B cell (primary cell): ENCODE data around the gene PPP6R3. TPM values are rescaled to one million over a fixed set of nuclear protein-coding genes. Genes with fewer than 3 reads are reported as not detected.

ENCODE experiments used
- ATAC-seq: fragments of 200-7000 bp; cut with Tn5 transposase; one replicate; pipeline ENCODE4 v1.10.0; 2021; ENCODE audit warnings: low read depth, mild to moderate bottlenecking, moderate number of reproducible peaks, moderate library complexity
- CTCF ChIA-PET: fragments of 350-600 bp; sonication (Branson Sonifier 250); formaldehyde crosslinking; loops from one replicate; lab custom pipeline; 2021; ENCODE audit warnings: antibody characterized with exemption, inconsistent platforms; lab: Charles Lee
- POLR2A ChIA-PET: fragments of 350-600 bp; sonication (Branson Sonifier 250); formaldehyde crosslinking; loops from one replicate; lab custom pipeline; 2021; ENCODE audit warnings: antibody characterized with exemption; lab: Charles Lee
- DNase-seq: peaks from one replicate; pipeline ENCODE4 v3.0.0; 2013
- H2AFZ ChIP-seq: 2 replicates; pipeline ENCODE4 v1.6.1; 2012; ENCODE audit warnings: mild to moderate bottlenecking, low read depth, low read length; ENCODE audit not compliant: insufficient read depth, poor library complexity, severe bottlenecking
- H3K27ac ChIP-seq, 2 donors: 1 replicate in 1 of 2; 2 replicates in 1 of 2; pipeline ENCODE4 v1.5.1; 2012 to 2013; ENCODE audit warnings: low read length in 2 of 2, mild to moderate bottlenecking in 2 of 2, moderate library complexity in 1 of 2
- H3K27me3 ChIP-seq, 4 experiments: fragments of 200-600 bp in 1 of 4; sonication (generic) in 1 of 4; replicated peaks in 1 of 4; 1 replicate in 2 of 4; 2 replicates in 2 of 4; pipeline versions ENCODE4 v1.6.1 to v1.7.0; 2013 to 2016; ENCODE audit warnings: low read length in 3 of 4, mild to moderate bottlenecking in 2 of 4, mixed read lengths in 1 of 4, moderate library complexity in 1 of 4; ENCODE audit not compliant: insufficient read depth in 4 of 4, control insufficient read depth in 3 of 4; ENCODE audit errors: control extremely low read depth in 1 of 4
- H3K36me3 ChIP-seq, 2 experiments: replicated peaks in 1 of 2; 1 replicate in 1 of 2; 2 replicates in 1 of 2; pipeline versions ENCODE4 v1.6.1 to v1.7.1; 2013; ENCODE audit warnings: low read length in 1 of 2; ENCODE audit not compliant: insufficient read depth in 2 of 2, control insufficient read depth in 1 of 2; ENCODE audit errors: control extremely low read depth in 1 of 2, extremely low read depth in 1 of 2
- H3K4me1 ChIP-seq, 2 donors: fragments of 200-600 bp in 1 of 2; sonication (generic) in 1 of 2; 1 replicate in 1 of 2; 2 replicates in 1 of 2; pipeline versions ENCODE4 v1.5.1 to v1.6.1; 2013 to 2017; ENCODE audit warnings: low read length in 2 of 2; ENCODE audit not compliant: control insufficient read depth in 2 of 2, insufficient read depth in 2 of 2
- H3K4me2 ChIP-seq: replicated peaks from 2 replicates; pipeline ENCODE3; 2012; ENCODE audit warnings: mild to moderate bottlenecking, low read depth, low read length; ENCODE audit not compliant: poor library complexity, severe bottlenecking
- H3K4me3 ChIP-seq, 5 experiments: fragments of 200-600 bp in 1 of 5; sonication (generic) in 1 of 5; 1 replicate in 3 of 5; 2 replicates in 2 of 5; pipeline versions ENCODE4 v1.5.1 to v1.7.0; 2011 to 2016; ENCODE audit warnings: low read length in 4 of 5, mild to moderate bottlenecking in 4 of 5, low read depth in 2 of 5, control low read depth in 1 of 5, moderate library complexity in 1 of 5; ENCODE audit not compliant: insufficient read depth in 1 of 5; ENCODE audit errors: control extremely low read depth in 1 of 5, extremely low read depth in 1 of 5
- H3K79me2 ChIP-seq: fragments of 200-600 bp; sonication (generic); one replicate; pipeline ENCODE4 v1.6.0; 2016; ENCODE audit warnings: low read length; ENCODE audit not compliant: control insufficient read depth, insufficient read depth
- H3K9ac ChIP-seq: fragments of 200-600 bp; sonication (generic); 2 replicates; pipeline ENCODE4 v1.6.1; 2017; ENCODE audit warnings: mild to moderate bottlenecking, low read length, moderate library complexity
- H3K9me3 ChIP-seq, 3 donors: one replicate each; pipeline versions ENCODE4 v1.6.1 to v1.7.1; 2013; ENCODE audit warnings: low read length in 2 of 3; ENCODE audit not compliant: control insufficient read depth in 2 of 3, insufficient read depth in 1 of 3; ENCODE audit errors: control extremely low read depth in 1 of 3
- H4K20me1 ChIP-seq: 2 replicates; pipeline ENCODE4 v1.6.0; 2012; ENCODE audit warnings: mild to moderate bottlenecking, low read length; ENCODE audit not compliant: insufficient read depth, control insufficient read depth, poor library complexity, severe bottlenecking
- H3K27ac Mint-ChIP-seq: one replicate; pipeline ENCODE4 v1.8.0; 2021; ENCODE audit warnings: mixed read lengths
- H3K27me3 Mint-ChIP-seq: one replicate; pipeline ENCODE4 v1.8.0; 2021; ENCODE audit warnings: mixed read lengths
- H3K4me1 Mint-ChIP-seq: one replicate; pipeline ENCODE4 v1.8.0; 2021; ENCODE audit warnings: mixed read lengths
- H3K4me3 Mint-ChIP-seq: one replicate; pipeline ENCODE4 v1.8.0; 2021; ENCODE audit warnings: mixed read lengths
- H3K9me3 Mint-ChIP-seq: one replicate; pipeline ENCODE4 v1.8.0; 2022; ENCODE audit warnings: mixed read lengths; ENCODE audit not compliant: insufficient read depth
- CTCF ChIP-seq: fragments of 200-600 bp; IDR thresholded peaks from one replicate; pipeline ENCODE4 v1.8.0; 2022; ENCODE audit warnings: antibody characterized with exemption, mild to moderate bottlenecking
- EZH2 ChIP-seq: IDR thresholded peaks from 2 replicates; pipeline ENCODE4 v1.6.1; 2012; ENCODE audit warnings: borderline replicate concordance, low read depth, mild to moderate bottlenecking, moderate library complexity, low read length; ENCODE audit not compliant: insufficient read depth, poor library complexity, severe bottlenecking
- WGBS: methylation state at CpG from one replicate; pipeline ENCODE4 v1.1.5; 2013; ENCODE audit warnings: missing lambda C conversion rate; ENCODE audit not compliant: insufficient coverage; 5-methylcytosine and 5-hydroxymethylcytosine counted together
- intact Hi-C: fragments of 100-400 bp; cut with micrococcal nuclease; formaldehyde crosslinking; loops from one replicate; pipeline ENCODE4 v1.10.0; 2022
- polyA plus RNA-seq: library from polyadenylated mRNA; depleted of rRNA; stranded (reverse); fragments of >200 nt; gene quantifications from 2 replicates; pipeline ENCODE4 v1.2.3, GENCODE V29; 2012
- total RNA-seq, 2 donors: library from RNA; stranded (reverse); fragments of 120-200 nt in 1 of 2; gene quantifications; 1 replicate in 1 of 2; 2 replicates in 1 of 2; pipeline versions ENCODE4 v1.2.3 to v1.2.4, GENCODE V29; 2013 to 2022

Gene PPP6R3
- total and polyA plus RNA-seq, 2 donors (not counting 1 experiment from before 2014, with no cell fraction given) = 48.5 to 159 TPM

- H3K9ac ChIP-seq = no peak overlapping the region
- no peaks in the 10 kb centered on the region for H3K9me3 Mint-ChIP-seq
- H3K27me3 Mint-ChIP-seq = no peaks in the 10 kb centered on the region
- no peaks in the 10 kb centered on the region for H3K4me1 ChIP-seq
- no peak overlapping the region for H3K27ac Mint-ChIP-seq
- WGBS = 82% methylated on average over 1 of the region's 2 CpGs
- ChIA-PET CTCF (interaction anchor here (1.0 kb wide), 1 partner anchor 250 kb away, joined by 3 read pairs; no protein-coding TSS in a partner anchor), POLR2A (no interaction called here)
- no peak for TF ChIP-seq EZH2
- no peak for TF ChIP-seq CTCF
- H3K36me3 ChIP-seq = peaks cover 13 to 85% of the 10 kb centered on the region in 2 experiments
- H3K4me3 ChIP-seq = no peak overlapping the region
- intact Hi-C loops = no loop called here
- DNase-seq = no peak
- ATAC-seq = no peak
- H3K4me3 Mint-ChIP-seq = no peak overlapping the region
- peaks cover 10% of the 10 kb centered on the region for H4K20me1 ChIP-seq
- H2AFZ ChIP-seq = no peak overlapping the region
- H3K9me3 ChIP-seq = no peaks in the 10 kb centered on the region
- no peaks in the 10 kb centered on the region for H3K4me1 Mint-ChIP-seq
- H3K79me2 ChIP-seq = no peaks in the 10 kb centered on the region
- no peaks in the 10 kb centered on the region for H3K27me3 ChIP-seq
- no peak overlapping the region for H3K4me2 ChIP-seq
- H3K27ac ChIP-seq = no peak overlapping the region
Observed at GRCh38 chr11:68593441-68593840, 132.9 kb downstream of the PPP6R3 start.

- DNase-seq = no peak
- Histone ChIP-seq H3K79me2 (no peaks in the 10 kb centered on the region), H2AFZ (no peak overlapping the region), H4K20me1 (peaks cover 13% of the 10 kb centered on the region), H3K4me3 (no peak overlapping the region), H3K27me3 (no peaks in the 10 kb centered on the region), H3K36me3 (peaks cover 18 to 89% of the 10 kb centered on the region in 2 experiments), H3K4me2 (no peak overlapping the region), H3K9ac (no peak overlapping the region), H3K27ac (no peak overlapping the region), H3K4me1 (no peaks in the 10 kb centered on the region), H3K9me3 (no peaks in the 10 kb centered on the region)
- H3K9me3 Mint-ChIP-seq = no peaks in the 10 kb centered on the region
- WGBS = no CpG with 5 or more reads among the region's 4 CpGs
- no peak overlapping the region for H3K4me3 Mint-ChIP-seq
- H3K27me3 Mint-ChIP-seq = no peaks in the 10 kb centered on the region
- intact Hi-C loops = no loop called here
- CTCF ChIA-PET = interaction anchor here (0.6 kb wide), 1 partner anchor 11 kb away, joined by 3 read pairs; no protein-coding TSS in a partner anchor
- no peak overlapping the region for H3K27ac Mint-ChIP-seq
- no peaks in the 10 kb centered on the region for H3K4me1 Mint-ChIP-seq
- no peak for TF ChIP-seq CTCF
- TF ChIP-seq EZH2 = no peak
- POLR2A ChIA-PET = interaction anchor here (0.7 kb wide), 1 partner anchor 255 kb away, joined by 5 read pairs; no protein-coding TSS in a partner anchor
- ATAC-seq = no peak
Observed at GRCh38 chr11:68594123-68594522, 133.6 kb downstream of the PPP6R3 start.
